Activated effector memory CD4-positive, alpha-beta T cell treated with anti-CD3 and anti-CD28 coated beads, Interleukin-2, amount 50 U/mL, for 16 hours (primary cell): ENCODE data around the gene ZP4.

Source experiments
- DNase-seq: peaks from one replicate; pipeline ENCODE4 v3.0.0-alpha.2; 2020

ZP4 gene, protein sequence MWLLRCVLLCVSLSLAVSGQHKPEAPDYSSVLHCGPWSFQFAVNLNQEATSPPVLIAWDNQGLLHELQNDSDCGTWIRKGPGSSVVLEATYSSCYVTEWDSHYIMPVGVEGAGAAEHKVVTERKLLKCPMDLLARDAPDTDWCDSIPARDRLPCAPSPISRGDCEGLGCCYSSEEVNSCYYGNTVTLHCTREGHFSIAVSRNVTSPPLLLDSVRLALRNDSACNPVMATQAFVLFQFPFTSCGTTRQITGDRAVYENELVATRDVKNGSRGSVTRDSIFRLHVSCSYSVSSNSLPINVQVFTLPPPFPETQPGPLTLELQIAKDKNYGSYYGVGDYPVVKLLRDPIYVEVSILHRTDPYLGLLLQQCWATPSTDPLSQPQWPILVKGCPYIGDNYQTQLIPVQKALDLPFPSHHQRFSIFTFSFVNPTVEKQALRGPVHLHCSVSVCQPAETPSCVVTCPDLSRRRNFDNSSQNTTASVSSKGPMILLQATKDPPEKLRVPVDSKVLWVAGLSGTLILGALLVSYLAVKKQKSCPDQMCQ

DNA sequence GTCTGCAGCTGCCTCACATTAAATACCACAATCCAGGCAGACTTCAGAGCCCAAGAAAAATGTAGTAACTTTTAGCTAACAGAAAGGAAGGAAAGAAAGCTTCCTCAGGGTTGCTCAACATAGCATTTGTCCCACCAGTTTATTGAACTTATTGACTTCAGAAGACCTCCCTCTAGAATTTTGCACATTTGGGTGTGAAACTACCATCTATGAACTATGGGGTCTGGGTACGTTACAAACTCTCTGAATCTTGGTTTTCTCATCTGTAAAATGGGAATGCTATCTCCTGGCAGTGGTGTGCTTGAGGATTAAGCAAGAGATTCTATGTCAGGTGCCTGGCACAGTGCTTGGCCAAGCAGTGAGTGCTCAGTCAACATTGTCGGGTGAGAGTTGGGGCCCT is at the start of gene ZP4:
TSS of gene ZP4 (minus strand) at position 101 of the 400 bp plus-strand sequence. CDS start 287 bp downstream, outside the sequence.
- no peak for DNase-seq

DNA sequence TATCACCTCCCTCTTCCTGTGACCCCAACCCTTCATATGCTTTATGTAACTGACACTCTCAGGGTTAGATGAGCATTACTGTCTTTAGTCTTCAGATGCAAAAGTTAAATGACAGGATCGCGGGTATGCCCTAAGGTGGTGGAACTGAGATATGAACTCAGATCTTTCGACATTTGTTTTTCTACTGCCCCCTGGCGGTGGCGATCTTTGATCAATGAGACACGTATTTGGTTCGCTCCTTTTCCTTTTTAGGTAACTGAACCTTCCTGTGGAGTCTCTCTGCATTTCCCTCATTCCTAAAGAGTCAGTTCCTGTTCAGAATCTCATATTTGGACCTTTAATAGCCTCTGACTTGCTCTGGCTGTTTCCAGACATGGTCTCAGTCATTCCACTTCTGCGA is 47.8 kb upstream of the ZP4 start:
- DNase-seq = no peak

DNA sequence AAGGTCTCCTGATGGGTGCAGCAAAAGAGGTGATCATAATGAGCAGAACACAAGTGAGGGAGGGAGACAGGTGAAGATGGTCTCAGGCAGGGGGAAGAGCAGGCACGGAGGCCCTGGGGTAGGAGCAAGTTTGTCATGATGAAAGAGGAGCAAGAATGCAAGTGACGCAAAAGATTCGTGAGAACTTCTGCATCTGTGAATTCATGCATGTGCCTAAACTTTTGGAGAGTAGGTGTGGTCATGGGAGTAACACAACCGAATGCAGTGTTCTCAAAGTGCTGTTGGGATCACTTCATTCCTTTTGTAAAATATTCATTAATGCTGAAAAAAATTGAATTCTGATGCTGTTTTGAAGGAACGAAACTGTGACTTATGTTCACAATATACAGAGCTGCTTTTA is 47.3 kb upstream of the ZP4 start:
- no peak for DNase-seq

DNA sequence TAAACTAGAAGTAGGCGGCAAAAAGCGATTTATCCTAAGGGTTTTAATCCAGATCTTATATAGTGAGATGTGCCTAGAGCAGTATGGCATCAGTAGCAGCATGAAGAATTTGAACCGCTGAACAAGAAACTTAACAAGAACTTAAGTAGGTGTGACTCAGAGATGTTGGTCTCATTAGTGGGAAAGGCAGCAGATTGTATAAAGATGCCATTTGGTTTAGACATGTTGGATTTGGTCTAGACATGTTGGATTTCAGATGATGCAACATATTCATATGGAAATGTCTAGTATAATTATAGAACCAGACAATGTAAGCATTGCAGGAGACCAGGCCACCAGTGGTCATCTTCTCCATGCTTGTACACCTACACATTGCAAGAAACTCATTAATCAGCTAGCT is 42.1 kb upstream of the ZP4 start:
- DNase-seq = no peak

DNA sequence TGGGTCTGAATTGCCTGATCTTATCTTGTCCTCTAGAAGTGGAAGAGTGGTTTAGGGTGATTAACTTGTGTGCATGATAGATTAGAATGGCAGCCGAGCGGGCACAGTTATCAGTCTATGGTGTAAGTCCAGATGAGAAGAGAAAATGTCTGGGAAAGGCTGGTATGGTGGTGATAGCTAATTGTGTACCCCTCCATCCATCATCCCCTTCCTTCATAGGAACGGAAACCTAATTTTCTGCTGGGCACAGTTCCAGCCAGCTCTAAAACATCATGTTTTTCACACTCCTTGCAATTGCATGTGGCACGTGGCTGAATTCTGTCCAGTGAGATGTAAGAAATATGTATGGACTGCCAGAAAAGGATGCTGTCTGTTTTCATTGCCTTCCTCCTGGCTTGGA is 40.9 kb upstream of the ZP4 start:
- no peak for DNase-seq

DNA sequence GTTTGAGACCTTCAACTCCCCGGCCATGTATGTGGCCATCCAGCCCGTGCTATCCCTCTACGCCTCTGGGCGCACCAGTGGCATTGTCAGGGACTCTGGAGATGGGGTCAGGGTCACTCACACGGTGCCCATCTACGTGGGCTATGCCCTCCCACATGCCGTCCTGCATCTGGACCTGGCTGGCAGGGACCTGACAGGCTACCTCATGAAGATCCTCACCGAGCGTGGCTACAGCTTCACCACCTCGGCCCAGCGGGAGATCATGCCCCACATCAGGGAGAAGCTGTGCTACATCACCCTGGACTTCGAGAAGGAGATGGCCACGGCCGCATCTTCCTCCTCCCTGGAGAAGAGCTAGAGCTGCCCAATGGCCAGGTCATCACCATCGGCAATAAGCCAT is 36.5 kb upstream of the ZP4 start:
- DNase-seq = no peak

DNA sequence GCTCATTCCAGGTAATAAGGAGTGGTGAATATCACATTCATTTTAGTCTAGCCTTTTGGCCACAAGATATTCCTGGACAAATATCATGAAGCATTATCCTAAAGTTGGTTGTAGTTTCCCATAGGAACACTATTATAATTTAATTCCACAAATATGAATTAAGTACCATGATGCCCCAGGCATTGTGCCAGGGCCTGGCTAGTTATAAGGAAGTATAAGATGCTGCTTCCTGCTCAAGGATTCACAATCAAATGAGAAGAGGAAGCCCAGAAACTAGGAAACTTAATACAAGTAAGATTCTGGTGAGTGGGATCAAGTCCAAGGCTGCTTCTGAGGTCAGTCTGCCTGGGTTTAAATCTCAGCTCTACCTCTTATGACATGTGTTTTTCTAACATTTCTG is 30.6 kb upstream of the ZP4 start:
- no peak for DNase-seq

DNA sequence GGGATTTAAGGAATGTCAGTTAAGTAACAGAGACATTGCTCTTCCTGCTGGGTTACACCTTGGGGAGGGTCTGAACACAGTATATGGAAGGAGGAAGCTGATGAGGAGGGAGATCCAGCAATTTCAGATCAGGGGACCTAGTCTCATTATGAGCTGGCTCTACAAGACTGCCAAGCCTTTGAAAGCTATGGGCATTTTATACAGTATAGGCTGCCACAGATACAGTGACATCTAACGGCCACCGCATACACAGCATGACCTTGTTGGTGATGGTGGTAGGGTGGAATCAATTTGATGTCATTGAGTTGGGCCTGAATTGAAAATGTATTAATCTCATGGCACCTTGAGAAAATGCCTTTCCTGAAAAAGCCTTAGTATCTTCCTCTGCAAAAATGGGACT is 22.6 kb upstream of the ZP4 start:
- DNase-seq = no peak

DNA sequence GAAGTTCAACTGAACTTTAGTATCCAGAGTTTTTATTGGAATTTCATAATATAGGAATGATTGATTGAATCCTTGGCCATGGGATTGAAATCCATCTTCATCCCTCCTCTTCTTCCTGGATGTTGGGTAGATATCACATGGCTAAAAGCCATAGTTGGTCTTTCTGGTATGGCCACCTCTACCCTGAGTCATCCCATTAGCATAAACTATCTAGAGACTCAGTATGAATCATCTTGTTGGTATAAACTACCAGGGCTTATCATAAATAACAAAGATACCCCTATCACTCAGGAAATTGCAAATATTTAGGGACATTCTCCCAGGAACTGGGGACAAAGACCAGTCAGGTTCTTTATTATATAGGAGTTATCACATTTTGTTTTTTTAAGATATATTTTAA is 21.2 kb upstream of the ZP4 start:
- DNase-seq = no peak

DNA sequence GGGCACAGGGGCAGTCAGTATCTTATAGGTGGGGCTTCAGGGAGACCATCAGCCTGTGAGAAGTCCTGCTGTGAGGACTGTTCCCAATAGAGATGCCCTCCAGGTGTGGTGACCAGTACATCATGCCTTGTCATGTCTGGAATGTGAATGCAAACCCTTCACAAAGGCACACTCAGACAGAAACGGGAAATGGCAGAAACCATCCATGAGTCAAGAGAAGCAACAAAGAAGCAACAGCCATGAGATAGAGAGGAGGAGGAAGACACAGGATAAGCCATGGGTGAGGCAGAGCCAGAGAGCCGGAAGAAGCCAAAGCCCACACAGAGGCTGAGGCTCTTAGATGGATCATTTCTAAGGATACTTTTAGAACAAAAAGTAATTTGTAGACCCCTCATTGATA is 20.1 kb upstream of the ZP4 start:
- DNase-seq = no peak

DNA sequence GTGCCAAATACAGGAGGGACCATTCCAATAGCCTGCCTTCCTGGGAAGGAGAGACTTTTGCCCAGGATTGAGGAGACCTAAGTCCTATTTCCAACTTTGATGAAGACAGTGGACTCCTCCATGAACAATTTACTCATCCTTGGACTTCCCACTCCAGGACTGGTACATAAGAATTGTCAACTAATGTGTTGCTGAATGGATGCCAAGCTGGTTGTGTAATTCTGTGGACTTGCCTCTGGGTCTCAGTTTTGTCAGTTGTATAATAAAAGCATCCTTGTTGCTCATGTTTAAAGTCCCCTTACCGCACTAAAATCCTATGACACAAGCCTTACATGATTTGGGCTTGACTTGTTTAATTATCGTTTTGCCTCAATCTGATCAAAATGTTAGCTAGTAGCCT is 13.2 kb upstream of the ZP4 start:
- no peak for DNase-seq

DNA sequence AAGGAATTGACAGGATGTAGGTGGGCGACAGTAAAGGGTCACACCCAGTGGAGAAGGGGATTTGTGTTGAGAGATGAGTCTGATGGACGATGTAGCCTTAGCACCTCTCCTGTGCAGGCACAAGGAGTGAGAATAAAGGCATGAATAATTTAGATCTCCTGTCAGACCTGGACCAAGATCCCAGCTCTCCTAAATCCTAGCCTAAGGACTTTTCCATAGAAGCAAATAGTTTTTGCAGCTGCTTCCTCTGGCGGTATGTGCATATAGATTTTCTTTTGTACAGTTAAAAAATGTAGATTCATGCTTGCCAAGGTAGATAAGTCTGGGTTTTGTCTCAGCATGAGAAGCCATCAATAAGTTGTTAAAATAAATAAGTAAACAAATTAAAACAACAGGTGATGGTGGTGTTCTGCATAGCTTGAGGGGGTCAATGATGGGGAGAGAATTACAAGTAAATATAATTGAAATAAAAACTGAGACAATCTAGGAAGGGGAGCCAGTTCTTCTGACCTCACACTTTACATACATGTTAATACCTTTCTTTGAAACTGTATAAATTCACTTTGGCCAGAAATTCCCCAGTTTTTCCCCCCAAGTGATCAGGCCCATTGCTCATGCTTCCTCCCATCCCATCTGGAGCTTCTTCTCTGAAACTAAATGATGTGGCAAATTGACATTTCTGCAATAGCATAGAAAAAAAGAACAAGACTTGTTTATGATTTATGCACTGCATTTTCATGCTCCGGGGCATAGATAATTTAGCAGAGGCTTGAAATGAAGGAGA is 12.4 kb upstream of the ZP4 start:
- DNase-seq = no peak

DNA sequence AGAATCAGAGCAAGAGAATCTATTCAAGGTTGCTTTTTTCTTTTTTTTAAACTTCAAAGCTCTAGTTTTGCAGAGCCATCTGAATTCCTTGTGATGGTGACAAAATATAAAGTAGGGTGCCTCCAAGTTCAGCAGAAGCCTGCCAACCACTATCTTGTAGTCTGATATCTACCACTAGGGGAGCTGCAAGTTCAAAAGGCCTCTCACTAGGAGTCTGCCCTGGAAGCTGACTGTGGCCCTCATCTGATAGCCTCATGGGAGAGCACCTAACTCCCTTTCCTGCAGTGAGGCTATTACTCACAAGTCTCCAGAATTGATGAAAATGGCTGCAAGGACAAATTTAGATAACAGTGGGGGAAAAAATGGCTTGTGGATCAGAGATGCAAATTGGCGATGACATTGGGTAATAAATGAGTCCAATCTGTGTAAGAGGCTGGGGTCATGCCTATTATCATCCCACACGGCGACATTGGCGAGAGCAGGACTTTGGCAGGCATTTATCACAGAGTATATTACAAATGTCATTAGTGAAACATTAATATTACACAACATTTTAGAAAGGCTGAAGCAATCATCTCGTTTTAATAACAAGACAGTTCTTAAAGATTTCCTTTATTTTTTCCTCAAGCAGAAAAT is 10.7 kb upstream of the ZP4 start:
- DNase-seq = no peak

DNA sequence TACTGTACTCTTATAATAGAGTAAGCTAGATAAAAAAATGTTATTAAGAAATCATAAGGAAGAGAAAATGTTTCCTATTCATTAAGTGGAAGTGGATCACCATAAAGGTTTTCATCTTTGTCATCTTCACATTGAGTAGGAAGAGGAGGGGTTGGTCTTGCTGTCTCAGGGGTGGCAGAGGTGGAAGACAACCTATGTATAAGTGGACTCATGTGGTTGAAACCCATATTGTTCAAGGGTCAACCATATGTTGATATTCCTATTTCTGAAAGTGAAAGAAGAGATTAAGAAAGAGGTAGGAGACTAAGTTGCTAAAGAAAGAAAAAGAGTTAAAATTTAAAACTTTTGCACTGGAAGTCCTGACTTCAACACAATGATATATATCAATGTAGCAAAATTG is 4.9 kb upstream of the ZP4 start:
- DNase-seq = no peak

DNA sequence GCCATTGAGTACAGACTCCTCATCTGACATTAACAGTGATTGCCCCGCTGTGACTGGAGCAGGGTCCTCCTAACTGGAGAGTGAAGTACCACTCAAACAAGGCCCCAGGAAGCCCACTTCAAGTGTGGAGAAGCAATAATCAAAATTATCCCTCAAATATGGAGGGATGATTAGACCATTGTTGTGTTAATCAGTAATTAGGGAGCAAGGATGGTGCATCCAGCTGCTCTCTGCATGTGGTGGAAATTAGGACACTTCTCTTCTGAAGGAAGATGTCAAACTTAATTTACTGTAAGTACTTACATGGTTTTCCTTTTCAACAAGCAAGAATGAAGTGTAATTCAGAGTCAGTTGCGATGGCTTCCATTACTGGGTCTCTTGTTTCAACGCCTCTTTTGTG is 3.4 kb upstream of the ZP4 start:
- no peak for DNase-seq

DNA sequence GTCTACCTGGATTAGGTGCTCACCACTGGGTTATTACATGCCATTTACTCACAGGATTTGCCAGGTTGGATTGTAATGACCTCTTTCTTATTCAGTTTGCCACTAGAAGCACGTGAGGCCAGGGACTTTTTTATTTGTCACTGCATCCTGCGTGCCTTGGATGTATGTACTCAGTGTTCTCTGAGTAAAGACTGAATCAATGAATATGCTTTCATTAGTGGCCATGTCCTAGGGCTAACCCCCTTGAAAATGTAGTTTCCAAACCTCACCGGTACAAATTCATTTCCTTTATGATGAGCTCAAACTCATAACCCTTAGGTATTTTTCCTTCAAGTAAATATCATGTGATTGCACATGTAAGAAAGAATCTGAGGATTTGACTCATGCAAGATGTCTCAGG is 1.3 kb upstream of the ZP4 start:
- no peak for DNase-seq

DNA sequence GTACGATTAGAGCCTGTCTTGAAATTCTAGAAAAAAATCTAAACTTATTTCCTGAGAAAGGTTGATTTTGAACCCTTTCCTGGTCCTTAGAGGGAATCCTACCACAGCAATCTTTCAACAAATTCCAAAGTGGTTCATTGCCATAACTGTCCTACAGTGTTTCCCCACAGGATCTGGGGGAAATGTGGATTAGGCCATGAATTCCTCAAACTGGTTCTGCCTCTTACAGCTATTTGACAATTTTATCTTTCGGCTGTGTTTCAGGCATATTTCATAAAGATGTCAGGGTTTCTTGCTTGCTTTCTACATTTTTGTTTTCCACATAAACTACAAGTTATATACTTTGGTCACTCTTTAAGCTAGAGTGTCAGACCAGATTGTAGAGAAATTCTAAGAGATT is 544 bp upstream of the ZP4 start:
- no peak for DNase-seq

DNA sequence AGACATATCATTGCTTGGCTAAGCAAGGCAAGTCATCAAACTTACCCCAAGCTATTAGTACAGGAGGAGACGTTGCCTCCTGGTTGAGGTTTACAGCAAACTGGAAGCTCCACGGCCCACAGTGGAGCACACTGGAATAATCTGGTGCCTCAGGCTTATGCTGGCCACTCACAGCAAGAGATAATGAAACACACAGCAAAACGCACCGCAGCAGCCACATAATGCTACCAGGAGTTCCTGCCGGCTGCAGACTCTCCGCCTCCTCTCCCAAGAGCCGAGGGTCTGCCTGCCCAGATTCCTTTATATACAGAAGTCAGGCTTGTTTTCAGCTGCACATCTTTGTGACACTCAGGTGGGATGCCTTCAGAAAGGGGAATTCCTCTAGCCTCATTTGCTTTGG is 306 bp downstream of the ZP4 start:
- DNase-seq = no peak

DNA sequence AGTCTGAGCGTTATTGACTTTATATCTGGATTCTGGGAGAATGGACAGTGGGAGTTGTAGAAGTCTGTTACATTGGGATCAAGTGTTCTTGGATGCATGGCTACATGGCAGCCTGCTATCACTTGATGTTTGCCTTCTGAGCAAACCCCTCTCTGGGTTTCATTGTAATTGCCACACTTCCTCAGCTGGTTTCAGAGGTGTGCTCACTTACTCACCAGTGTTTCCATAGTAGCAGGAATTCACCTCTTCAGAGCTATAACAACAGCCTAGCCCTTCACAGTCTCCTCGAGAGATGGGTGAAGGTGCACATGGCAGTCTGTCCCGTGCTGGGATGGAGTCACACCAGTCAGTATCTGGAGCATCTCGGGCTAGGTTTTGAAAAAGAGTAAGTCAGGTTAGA is 2.6 kb downstream of the ZP4 start:
- no peak for DNase-seq

DNA sequence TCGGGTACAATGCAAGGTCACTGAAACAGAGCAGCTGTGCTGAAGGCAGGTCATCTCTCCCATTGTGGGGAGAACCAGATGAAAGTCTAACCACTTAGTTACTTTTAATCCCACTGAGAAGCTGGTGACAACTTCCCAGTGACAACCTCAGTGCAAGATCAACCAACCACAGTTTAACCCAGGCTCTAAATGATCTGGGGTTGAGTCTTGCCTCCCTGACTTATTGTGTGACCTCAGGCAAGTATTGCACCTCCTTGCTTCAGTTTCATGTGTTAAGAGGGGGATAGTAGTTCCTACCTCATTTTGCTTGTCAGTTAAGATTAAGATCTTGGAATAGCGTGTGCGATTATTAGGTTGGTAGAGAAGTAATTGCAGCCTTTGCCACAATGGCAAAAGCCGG is 3.2 kb downstream of the ZP4 start:
- no peak for DNase-seq

DNA sequence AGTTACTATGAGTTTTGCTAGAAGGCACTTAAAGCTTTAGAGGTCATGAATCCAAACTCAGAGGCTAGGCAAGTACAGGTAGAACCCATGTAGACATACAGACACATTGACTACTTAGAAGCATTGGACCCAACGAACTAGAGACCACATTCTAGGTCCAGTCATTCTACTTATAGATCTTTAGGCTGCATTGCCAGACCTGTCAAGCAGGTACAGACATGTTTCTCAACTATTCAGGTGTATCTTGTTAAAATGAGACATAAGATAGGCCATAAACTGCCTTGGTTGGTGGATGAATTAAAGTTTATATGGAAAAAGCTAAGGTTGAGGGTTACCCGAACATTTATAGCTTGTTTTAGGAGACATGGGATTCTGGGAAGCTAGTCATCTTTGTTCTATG is 6.5 kb downstream of the ZP4 start:
- DNase-seq = no peak

DNA sequence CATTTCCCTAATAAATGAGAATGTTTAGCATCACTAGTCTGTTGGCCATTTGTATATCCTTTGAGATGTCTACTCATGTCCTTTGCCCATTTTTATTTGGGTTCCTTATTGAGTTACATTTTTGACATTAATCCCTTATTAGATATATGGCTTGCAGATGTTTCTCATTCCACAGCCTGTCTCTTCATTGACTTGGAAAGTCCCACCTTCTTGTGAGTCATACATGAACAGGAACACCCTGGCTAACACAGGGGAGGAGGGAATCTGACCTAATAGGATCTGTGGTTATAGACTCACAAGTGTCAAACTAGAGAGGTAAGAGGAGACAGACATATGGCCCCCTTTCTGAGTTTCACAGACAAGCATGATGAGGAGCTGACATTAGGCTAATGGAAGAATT is 11.5 kb downstream of the ZP4 start:
- DNase-seq = no peak

DNA sequence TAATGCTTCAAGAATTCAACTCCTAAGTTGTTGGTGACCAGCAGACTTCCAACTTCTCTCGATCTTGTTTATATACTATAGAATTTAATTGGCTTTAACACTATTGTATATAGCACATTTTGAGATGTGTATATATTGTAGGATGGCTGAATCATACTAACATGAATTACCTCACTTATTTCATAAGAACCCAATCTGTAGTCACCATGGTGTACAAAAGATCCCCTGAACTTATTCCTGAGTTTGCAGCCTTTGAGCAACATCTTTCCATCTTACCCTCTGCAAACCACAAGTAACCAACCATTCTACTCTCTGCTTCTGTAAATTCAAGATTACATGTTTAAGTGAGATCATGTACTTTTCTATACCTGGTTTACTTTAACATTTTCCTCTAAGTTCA is 12.3 kb downstream of the ZP4 start:
- DNase-seq = no peak

DNA sequence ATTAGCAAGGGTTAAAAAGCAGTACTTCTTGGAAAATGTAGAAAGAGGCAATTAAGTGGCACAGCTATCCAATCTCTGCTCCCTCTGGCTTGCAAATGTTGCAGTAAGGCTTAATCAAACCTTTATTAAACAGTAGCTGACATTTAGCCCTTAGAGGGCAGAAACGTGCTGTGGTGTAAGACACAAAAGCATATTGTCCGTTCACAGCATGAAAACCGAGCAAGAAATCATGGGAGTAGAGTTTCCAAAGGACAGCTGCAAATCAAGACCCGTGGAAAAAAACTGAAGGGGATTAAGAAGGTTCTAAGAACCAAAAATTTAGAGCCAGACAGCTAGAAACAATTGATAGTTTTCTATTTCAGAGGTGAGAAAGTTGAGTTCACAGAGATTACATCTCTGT is 13.1 kb downstream of the ZP4 start:
- DNase-seq = no peak
